CD4-positive, alpha-beta T cell (primary cell): Measurements from ENCODE around the gene IMMP1L. TPM values are rescaled to one million over a fixed set of nuclear protein-coding genes. Genes with fewer than 3 reads are reported as not detected.

Experiments
- ATAC-seq: fragments of 200-7000 bp; cut with Tn5 transposase; one replicate; pipeline ENCODE4 v1.10.0; 2022; ENCODE audit warnings: mild to moderate bottlenecking; ENCODE audit not compliant: poor library complexity
- CTCF ChIA-PET: fragments of 350-600 bp; sonication (Branson Sonifier 250); formaldehyde crosslinking; loops from one replicate; lab custom pipeline; 2021; ENCODE audit warnings: antibody characterized with exemption, inconsistent platforms; lab: Charles Lee
- POLR2A ChIA-PET: fragments of 350-600 bp; sonication (Branson Sonifier 250); formaldehyde crosslinking; loops from one replicate; lab custom pipeline; 2021; ENCODE audit warnings: antibody characterized with exemption, inconsistent platforms; lab: Charles Lee
- DNase-seq, 14 experiments: peaks; one replicate each; pipeline ENCODE4 v3.0.0-alpha.2; 2013 to 2020; ENCODE audit warnings: mixed read lengths in 2 of 14
- H3K27ac ChIP-seq, 2 donors: one replicate each; pipeline versions ENCODE4 v1.5.1 to v1.7.0; 2013; ENCODE audit warnings: low read length in 2 of 2, low read depth in 1 of 2, mild to moderate bottlenecking in 1 of 2
- H3K27me3 ChIP-seq, 2 experiments: 1 replicate in 1 of 2; 2 replicates in 1 of 2; pipeline versions ENCODE4 v1.6.1 to v1.7.0; 2013; ENCODE audit warnings: low read length in 2 of 2, control low read depth in 1 of 2, mild to moderate bottlenecking in 1 of 2, moderate library complexity in 1 of 2; ENCODE audit not compliant: insufficient read depth in 2 of 2, control insufficient read depth in 1 of 2
- H3K36me3 ChIP-seq: one replicate; pipeline ENCODE4 v1.6.1; 2013; ENCODE audit warnings: low read length, control low read depth; ENCODE audit not compliant: insufficient read depth
- H3K4me1 ChIP-seq: one replicate; pipeline ENCODE4 v1.6.1; 2013; ENCODE audit warnings: low read length, control low read depth; ENCODE audit not compliant: insufficient read depth
- H3K4me3 ChIP-seq: one replicate; pipeline ENCODE4 v1.5.1; 2013; ENCODE audit warnings: mild to moderate bottlenecking, low read length, moderate library complexity
- H3K9me3 ChIP-seq, 2 experiments: 1 replicate in 1 of 2; 2 replicates in 1 of 2; pipeline versions ENCODE4 v1.6.1 to v1.7.0; 2013; ENCODE audit warnings: low read length in 2 of 2, mild to moderate bottlenecking in 2 of 2, control low read depth in 1 of 2, moderate library complexity in 1 of 2; ENCODE audit not compliant: control insufficient read depth in 1 of 2, insufficient read depth in 1 of 2
- H3K27ac Mint-ChIP-seq: one replicate; pipeline ENCODE4 v1.8.0; 2020; ENCODE audit warnings: mixed read lengths
- H3K27me3 Mint-ChIP-seq: one replicate; pipeline ENCODE4 v1.8.0; 2021; ENCODE audit warnings: mixed read lengths
- H3K36me3 Mint-ChIP-seq: one replicate; pipeline ENCODE4 v1.8.0; 2021; ENCODE audit warnings: low read depth, mixed read lengths
- H3K4me1 Mint-ChIP-seq: one replicate; pipeline ENCODE4 v1.8.0; 2021; ENCODE audit warnings: low read depth, mixed read lengths
- H3K4me3 Mint-ChIP-seq: one replicate; pipeline ENCODE4 v1.8.0; 2020; ENCODE audit warnings: mild to moderate bottlenecking, mixed read lengths
- H3K9me3 Mint-ChIP-seq: one replicate; pipeline ENCODE4 v1.8.0; 2020; ENCODE audit warnings: mixed read lengths
- intact Hi-C, 2 experiments: fragments of 100-400 bp; cut with DNase I in 1 of 2; cut with micrococcal nuclease in 1 of 2; formaldehyde crosslinking; loops; one replicate each; pipeline versions ENCODE4 v1.15.1 to v1.9.0; 2023 to 2025; cut with DNase I, micrococcal nuclease
- total RNA-seq, 174 experiments: library from RNA in 2 of 174; stranded (reverse) in 2 of 174; gene quantifications; one replicate each; pipeline ENCODE4 v1.2.3 and lab custom pipeline; 2021 to 2026
- TF ChIP-seq, protein P1 (sequence below): fragments of 200-600 bp; IDR thresholded peaks from one replicate; pipeline ENCODE4 v1.8.0; 2022; ENCODE audit warnings: antibody characterized with exemption, mild to moderate bottlenecking

IMMP1L gene
- total RNA-seq, 2 experiments from 2014 or later = 6.0 to 6.9 TPM

DNA sequence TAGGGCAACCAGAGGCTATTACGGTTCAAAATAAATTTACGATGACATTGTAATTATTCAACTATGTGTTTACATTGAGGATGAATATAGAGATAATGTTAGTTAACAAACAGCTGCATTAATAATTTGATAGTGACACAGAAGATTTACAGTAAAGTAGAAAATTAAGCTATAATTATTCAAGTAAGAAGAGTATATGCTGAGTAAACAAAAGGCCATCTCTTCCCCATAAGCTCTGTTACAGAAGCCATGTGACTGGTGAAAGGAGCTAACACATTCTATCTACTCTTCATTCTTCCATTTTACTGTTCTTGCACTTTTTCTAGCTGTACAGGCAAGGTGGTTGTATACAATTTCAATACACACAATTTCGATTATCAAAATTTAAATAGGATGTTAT, 54.2 kb downstream of the IMMP1L start:
- ChIA-PET POLR2A (no interaction called here), CTCF (no interaction called here)
- H3K4me1 Mint-ChIP-seq = no peaks in the 10 kb centered on the region
- H3K27ac Mint-ChIP-seq = no peak overlapping the region
- TF ChIP-seq, protein P1, sequence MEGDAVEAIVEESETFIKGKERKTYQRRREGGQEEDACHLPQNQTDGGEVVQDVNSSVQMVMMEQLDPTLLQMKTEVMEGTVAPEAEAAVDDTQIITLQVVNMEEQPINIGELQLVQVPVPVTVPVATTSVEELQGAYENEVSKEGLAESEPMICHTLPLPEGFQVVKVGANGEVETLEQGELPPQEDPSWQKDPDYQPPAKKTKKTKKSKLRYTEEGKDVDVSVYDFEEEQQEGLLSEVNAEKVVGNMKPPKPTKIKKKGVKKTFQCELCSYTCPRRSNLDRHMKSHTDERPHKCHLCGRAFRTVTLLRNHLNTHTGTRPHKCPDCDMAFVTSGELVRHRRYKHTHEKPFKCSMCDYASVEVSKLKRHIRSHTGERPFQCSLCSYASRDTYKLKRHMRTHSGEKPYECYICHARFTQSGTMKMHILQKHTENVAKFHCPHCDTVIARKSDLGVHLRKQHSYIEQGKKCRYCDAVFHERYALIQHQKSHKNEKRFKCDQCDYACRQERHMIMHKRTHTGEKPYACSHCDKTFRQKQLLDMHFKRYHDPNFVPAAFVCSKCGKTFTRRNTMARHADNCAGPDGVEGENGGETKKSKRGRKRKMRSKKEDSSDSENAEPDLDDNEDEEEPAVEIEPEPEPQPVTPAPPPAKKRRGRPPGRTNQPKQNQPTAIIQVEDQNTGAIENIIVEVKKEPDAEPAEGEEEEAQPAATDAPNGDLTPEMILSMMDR = no peak
- H3K4me3 Mint-ChIP-seq = no peak overlapping the region
- Histone ChIP-seq H3K27ac (no peak overlapping the region), H3K4me1 (no peaks in the 10 kb centered on the region), H3K9me3 (no peaks in the 10 kb centered on the region), H3K4me3 (no peak overlapping the region), H3K36me3 (peaks cover 4% of the 10 kb centered on the region), H3K27me3 (no peaks in the 10 kb centered on the region)
- no peaks in the 10 kb centered on the region for H3K9me3 Mint-ChIP-seq
- H3K27me3 Mint-ChIP-seq = no peaks in the 10 kb centered on the region
- peaks cover 70% of the 10 kb centered on the region for H3K36me3 Mint-ChIP-seq
- DNase-seq (no peak), ATAC-seq (no peak)
- intact Hi-C loops = no loop called here

GRCh38 chr11:31450841-31451240, 58.6 kb downstream of the IMMP1L start:
- Histone ChIP-seq H3K9me3 (no peaks in the 10 kb centered on the region), H3K27me3 (no peaks in the 10 kb centered on the region), H3K27ac (no peak overlapping the region), H3K4me3 (no peak overlapping the region), H3K4me1 (no peaks in the 10 kb centered on the region), H3K36me3 (no peaks in the 10 kb centered on the region)
- ChIA-PET CTCF (no interaction called here), POLR2A (no interaction called here)
- Mint-ChIP-seq H3K36me3 (peaks cover 77% of the 10 kb centered on the region), H3K9me3 (no peaks in the 10 kb centered on the region), H3K4me3 (no peak overlapping the region), H3K27me3 (no peaks in the 10 kb centered on the region), H3K4me1 (no peaks in the 10 kb centered on the region), H3K27ac (no peak overlapping the region)
- DNase-seq = no peak
- TF ChIP-seq, protein P1 = no peak
- intact Hi-C loops = no loop called here
- ATAC-seq = no peak

DNA sequence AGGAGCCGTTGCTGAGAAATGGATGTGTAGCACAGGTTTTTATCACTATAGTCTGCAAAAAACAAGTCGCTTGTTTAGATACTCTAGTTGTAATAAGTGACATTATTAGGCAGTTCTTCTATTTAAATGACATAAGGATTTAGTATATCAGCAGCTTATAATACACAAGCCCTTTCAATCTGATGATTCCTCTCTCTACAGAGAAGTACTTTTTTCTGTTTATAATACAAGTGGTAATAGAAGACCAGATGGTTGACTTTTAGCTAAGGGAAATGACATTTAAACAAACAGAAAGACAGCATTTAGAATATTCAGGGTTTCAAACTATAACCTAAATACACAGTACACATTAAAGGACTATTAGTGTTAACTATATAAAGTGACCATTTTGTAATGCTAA, 60.4 kb downstream of the IMMP1L start:
- CTCF ChIA-PET = no interaction called here
- TF ChIP-seq, protein P1 = no peak
- Histone ChIP-seq H3K36me3 (no peaks in the 10 kb centered on the region), H3K27ac (no peak overlapping the region), H3K9me3 (no peaks in the 10 kb centered on the region), H3K4me1 (no peaks in the 10 kb centered on the region), H3K4me3 (no peak overlapping the region), H3K27me3 (no peaks in the 10 kb centered on the region)
- Mint-ChIP-seq H3K4me3 (no peak overlapping the region), H3K36me3 (peaks cover 65% of the 10 kb centered on the region), H3K27me3 (no peaks in the 10 kb centered on the region), H3K9me3 (no peaks in the 10 kb centered on the region), H3K27ac (no peak overlapping the region), H3K4me1 (no peaks in the 10 kb centered on the region)
- intact Hi-C loops = no loop called here
- no peak for ATAC-seq
- no peak for DNase-seq
- POLR2A ChIA-PET = no interaction called here
